HCT116 (cell line): ENCODE data around the gene CMPK2.

ENCODE experiments used
- CTCF ChIP-seq, 3 experiments: fragments of 200-600 bp in 1 of 3; sonication (generic) in 1 of 3; IDR thresholded peaks in 2 of 3; conservative IDR thresholded peaks in 1 of 3; 2 replicates each; pipeline ENCODE4 v1.5.1; 2012 to 2017; ENCODE audit warnings: low read depth in 2 of 3, low read length in 2 of 3, antibody characterized with exemption in 1 of 3, borderline replicate concordance in 1 of 3, control low read depth in 1 of 3, mild to moderate bottlenecking in 1 of 3, mixed read lengths in 1 of 3, mixed run types in 1 of 3, moderate library complexity in 1 of 3; ENCODE audit not compliant: insufficient read depth in 1 of 3
- EZH2phosphoT487 ChIP-seq: fragments of 200-600 bp; IDR thresholded peaks from 2 replicates; pipeline ENCODE4 v1.6.1; 2018; ENCODE audit warnings: antibody characterized with exemption, borderline replicate concordance
- POLR2A ChIP-seq: IDR thresholded peaks from 2 replicates; pipeline ENCODE4 v1.7.0; 2011; ENCODE audit warnings: borderline replicate concordance; ENCODE audit not compliant: insufficient read depth, insufficient read length; ENCODE audit errors: extremely low read depth
- YY1 ChIP-seq: IDR thresholded peaks from 2 replicates; pipeline ENCODE4 v1.6.1; 2011; ENCODE audit warnings: low read length, low read depth, moderate library complexity, mild to moderate bottlenecking; ENCODE audit not compliant: insufficient replicate concordance; ENCODE audit errors: extremely low read depth
- ZBTB33 ChIP-seq: IDR thresholded peaks from 2 replicates; pipeline ENCODE4 v1.6.1; 2011; ENCODE audit warnings: mild to moderate bottlenecking, low read length, moderate library complexity; ENCODE audit not compliant: insufficient replicate concordance; ENCODE audit errors: extremely low read depth

- TF ChIP-seq ZBTB33 (no peak), CTCF (IDR thresholded peaks at IDR 0.05 in 2 of 3, conservative IDR thresholded peaks at IDR 0.05 in 1 of 3; ENCODE audit: borderline replicate concordance in 1 of 3, insufficient read depth in 1 of 3, low read depth in 2 of 3, low read length in 2 of 3) (no peak), POLR2A (no peak), EZH2phosphoT487 (no peak), YY1 (no peak)
Measured at GRCh38 chr2:6833300-6833604, 32.5 kb downstream of the CMPK2 start.
